Glomerular visceral epithelial cell (primary cell): Measurements from ENCODE around the gene TSPAN6.
A peak's percentile ranks its signal among the peaks of the same experiment; 100 is the strongest.

Experiments
- DNase-seq: peaks from one replicate; pipeline ENCODE4 v3.0.0-alpha.2; 2016; ENCODE audit errors: extremely low spot score

Gene TSPAN6

DNA sequence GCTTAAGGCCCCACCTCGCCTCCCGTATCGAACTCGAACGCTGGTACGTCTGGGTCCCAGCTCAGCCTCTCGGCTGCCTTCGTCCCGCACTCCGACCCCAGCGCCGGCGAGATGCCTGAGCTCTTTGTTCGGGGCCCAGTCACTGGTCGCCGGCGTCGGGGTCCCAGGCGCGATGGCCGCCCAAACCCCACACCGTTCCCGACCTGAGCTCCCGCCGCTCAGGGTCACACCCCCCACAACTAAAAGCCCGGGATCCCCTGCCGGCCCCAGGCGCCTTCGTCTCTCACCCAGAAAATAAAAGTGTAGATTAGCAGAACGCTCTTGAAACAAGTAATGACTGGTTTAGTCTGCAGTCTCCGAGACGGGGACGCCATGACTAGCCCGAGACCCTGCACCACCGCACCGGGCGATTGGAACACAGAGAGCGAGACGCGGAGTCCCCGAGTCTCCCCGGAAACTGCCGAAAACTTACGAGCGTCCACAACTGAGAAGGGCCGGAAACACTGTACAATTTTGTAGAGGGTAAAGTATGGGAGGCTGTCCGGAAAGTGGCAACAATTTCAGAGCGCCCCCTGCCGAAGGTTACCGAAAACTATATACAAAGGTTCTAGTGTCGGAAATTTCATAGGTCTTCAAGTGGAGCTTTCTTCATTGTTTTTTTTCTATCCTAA lies at the start of gene TSPAN6:
Gene TSPAN6 (minus strand): TSS at position 486 of the 671 bp plus-strand sequence. CDS start 112 bp downstream, at position 374.
- DNase-seq: peak; percentile 89

DNA sequence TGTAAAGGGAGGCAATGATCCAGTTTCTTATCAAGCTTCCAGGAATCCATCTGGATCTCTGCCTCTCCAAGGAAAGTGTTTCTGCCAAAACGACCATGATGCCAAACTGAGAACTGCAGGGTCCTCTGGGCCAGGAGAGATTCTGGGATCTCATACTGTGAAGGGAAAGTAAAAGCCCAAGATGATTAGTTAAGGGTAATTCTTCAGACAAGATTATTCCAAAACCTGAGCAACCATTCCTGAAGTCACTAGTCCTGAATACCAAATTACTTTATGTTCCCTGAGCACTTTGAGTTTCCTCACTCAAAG lies 49.3 kb upstream of the TSPAN6 start:
- DNase-seq: no peak

GRCh38 chrX:100685284-100685996 lies 48.8 kb upstream of the TSPAN6 start:
- DNase-seq: peak; percentile 70

- DNase-seq: no peak
These were observed 46.3 kb upstream of the TSPAN6 start for GRCh38 chrX:100682939-100683338.

DNA sequence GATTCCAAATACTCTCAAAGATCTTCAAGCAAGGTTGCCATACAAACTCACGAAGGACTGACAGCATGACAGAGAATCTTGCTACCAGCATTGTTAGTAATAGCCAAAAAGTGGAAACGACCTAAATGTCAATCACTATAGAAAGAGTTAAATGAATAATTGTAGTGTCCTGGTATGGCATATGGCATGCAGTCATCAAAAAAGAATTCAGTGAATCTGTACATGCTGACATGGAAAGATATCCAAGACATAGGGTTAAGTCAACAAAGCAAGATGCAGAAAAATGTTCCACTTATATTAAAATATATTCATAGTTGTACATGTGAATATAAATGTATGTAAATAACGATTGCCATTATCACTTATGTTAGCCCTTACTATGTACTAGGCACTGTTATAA lies 45.0 kb upstream of the TSPAN6 start:
- no peak for DNase-seq

DNA sequence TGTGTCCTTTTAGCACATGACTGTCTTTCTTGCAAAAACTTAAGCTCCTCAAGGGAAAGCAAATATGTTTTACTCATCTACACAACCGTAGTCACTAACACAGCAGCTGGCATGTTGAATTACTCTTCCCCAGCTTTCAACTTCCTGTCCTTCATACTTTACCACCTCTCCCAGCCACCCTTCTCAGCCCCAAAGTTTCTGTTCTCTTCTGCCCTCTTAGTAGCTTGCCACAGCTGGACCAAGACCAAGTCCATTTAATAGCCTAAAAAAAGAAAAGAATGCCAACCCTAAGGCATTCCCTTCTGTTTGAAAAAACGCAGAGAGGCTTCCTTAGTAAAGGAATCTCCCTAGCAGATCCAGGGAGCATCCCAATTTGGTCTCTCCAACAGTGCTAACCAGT lies 44.1 kb upstream of the TSPAN6 start:
- DNase-seq: no peak

DNA sequence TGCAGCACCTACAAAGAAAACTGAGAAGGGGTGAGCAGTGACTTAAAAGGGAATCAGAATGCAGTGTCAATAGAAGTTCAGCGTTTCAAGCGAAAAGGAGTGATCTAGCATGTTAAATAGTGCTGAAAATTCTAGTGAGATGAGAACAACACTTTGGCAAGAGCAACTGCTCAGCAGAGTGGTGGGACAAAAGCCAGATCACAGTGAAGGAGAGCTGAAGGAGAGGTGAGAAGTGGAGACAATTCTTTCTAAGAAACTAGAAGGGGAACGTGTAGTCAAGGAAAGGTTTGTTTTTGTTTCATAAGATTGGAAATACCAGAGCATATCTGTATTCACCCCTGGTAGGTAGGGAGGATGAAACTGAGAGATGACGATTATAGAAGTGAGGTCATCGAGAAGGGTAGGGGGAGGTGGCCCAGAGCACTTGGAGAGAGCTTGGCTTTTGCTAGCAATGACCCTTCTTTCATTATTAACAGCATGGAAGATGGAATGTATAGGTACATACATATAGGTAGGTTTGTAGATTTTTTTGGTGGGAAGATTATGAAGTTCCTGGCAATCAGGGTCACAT lies 41.1 kb upstream of the TSPAN6 start:
- DNase-seq: no peak

- no peak for DNase-seq
These were observed 38.1 kb upstream of the TSPAN6 start for GRCh38 chrX:100674705-100675104.

GRCh38 chrX:100673397-100673953 lies 36.9 kb upstream of the TSPAN6 start:
- no peak for DNase-seq

GRCh38 chrX:100672966-100673365 lies 36.4 kb upstream of the TSPAN6 start:
- no peak for DNase-seq

GRCh38 chrX:100663642-100664041 lies 27.0 kb upstream of the TSPAN6 start:
- DNase-seq: no peak

- DNase-seq: no peak
These were observed 26.2 kb upstream of the TSPAN6 start for GRCh38 chrX:100662796-100663195.

GRCh38 chrX:100662170-100662569 lies 25.6 kb upstream of the TSPAN6 start:
- no peak for DNase-seq

GRCh38 chrX:100659431-100660137 lies 23.0 kb upstream of the TSPAN6 start:
- no peak for DNase-seq

DNA sequence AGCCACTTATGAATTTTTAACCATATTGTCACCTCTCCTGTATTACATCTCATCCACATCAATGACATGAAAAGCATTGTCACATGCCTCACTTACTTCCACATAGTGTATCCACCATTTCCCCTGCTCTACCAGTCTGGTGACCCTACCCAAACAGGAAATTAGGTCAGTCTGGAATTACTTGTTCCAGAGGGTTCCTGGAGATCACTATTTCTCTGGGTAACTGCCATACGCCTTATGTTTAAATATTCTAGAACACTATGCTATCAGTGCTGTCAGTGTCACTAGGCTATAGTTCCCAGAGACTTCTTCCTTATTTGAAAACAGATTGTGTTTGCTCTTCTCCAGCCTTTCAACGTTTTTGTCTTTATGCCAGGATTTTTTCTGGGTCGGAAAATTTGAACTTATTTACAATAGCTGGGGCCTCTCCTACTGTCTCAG lies 22.4 kb upstream of the TSPAN6 start:
- no peak for DNase-seq

- DNase-seq: no peak
These were observed 17.7 kb upstream of the TSPAN6 start for GRCh38 chrX:100654261-100654660.

DNA sequence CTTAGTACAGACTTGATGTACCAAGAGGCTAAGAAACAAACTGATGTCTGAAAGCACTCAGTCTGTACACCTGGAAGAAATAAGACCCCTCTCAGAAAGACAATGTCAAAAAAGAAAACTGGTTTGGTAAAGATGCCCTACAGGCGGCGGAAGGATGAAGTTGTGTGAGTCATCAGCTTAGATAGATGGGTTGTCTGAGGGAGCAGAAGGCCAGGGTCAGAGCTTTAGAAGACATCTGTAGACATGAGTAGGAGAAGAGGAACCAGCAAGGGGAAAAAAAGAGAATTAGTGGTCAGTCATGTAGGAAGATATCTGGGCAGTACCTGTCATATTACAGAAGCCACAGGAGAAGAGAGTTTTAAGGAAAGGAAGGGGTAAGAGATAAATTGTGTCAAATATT lies 15.7 kb upstream of the TSPAN6 start:
- no peak for DNase-seq

DNA sequence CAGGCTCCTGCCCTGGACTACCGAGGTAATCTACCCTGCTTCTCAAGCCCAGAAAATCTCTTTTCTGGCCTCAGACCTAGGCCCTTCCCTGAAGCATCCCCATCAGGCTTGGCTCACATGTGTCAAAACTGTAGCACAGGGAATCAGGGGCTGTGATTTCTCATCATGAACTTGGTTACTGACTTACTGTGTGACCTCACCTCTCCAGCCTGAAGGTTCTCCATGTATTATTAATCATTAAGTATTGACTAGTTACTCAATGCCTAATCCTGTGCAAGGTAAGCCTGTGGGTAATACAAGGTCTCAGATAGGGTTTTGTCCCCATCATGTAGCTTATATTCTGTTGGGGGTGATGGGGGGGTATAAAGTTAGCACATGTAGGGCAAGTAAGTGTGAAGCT lies 14.2 kb upstream of the TSPAN6 start:
- no peak for DNase-seq

DNA sequence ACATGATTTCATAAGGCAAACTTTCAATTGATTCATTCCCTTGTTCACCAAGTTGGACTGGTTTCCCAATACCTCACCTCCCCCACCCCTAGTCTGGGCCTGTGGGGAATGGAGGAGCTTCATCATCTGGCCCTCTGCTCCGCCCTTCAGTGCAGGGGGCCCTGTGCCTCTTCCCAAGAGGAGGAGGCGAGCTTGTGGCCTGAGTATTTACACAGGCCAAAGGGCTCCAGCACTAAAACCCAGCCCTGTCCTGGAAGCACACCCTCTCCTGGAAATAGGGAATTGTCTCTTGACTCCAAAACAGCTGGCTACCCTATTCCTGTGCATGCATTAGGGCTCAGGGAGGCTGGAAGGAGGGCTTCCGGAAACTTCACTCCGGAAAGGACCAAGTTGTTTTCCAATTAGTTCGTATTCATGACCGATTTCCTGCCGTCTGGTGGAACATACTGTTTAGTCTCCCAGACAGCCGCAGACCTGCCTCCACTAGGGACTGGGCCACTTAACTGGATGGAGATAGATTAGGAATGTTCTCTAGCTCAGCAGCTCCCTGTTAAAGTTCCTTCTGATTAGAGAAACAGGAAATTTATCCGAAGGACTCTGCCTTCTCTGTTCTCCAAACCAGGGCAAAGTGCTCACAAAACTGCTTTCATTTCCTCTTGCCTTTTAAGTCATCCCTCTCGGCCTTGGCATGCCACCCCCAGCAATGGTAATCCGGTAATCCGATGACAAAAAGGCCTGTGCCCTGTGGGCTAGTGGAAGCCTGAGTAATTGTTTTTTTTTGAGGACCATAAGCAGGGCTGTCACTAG lies 13.1 kb upstream of the TSPAN6 start:
- DNase-seq: peak; percentile 15

- no peak for DNase-seq
These were observed 12.1 kb upstream of the TSPAN6 start for GRCh38 chrX:100648458-100649417.
